Cardiac muscle cell (in vitro differentiated cells and primary cell): ENCODE data around the gene ENOSF1. TPM values are rescaled to one million over a fixed set of nuclear protein-coding genes. Genes with fewer than 3 reads are reported as not detected.

Experiments used
- DNase-seq, 2 donors: peaks; one replicate each; pipeline versions ENCODE4 v3.0.0 to v3.0.0-alpha.2; 2010 to 2017; ENCODE audit warnings: low read depth in 1 of 2, low spot score in 1 of 2
- H3K27ac ChIP-seq: fragments of 200-600 bp; sonication (generic); 2 replicates; pipeline ENCODE4 v1.5.1; 2016
- H3K27me3 ChIP-seq: fragments of 200-600 bp; sonication (generic); 2 replicates; pipeline ENCODE4 v1.6.0; 2016; ENCODE audit warnings: control low read depth
- H3K36me3 ChIP-seq: fragments of 200-600 bp; sonication (generic); 2 replicates; pipeline ENCODE4 v1.5.1; 2016; ENCODE audit warnings: control low read depth
- H3K4me1 ChIP-seq: fragments of 200-600 bp; sonication (generic); 2 replicates; pipeline ENCODE4 v1.8.1; 2017; ENCODE audit warnings: low read depth, mild to moderate bottlenecking, mixed run types
- H3K4me3 ChIP-seq: fragments of 200-600 bp; sonication (generic); 2 replicates; pipeline ENCODE4 v1.5.1; 2016; ENCODE audit warnings: mild to moderate bottlenecking
- H3K9me3 ChIP-seq: fragments of 200-600 bp; sonication (generic); 2 replicates; pipeline ENCODE4 v1.5.1; 2017; ENCODE audit warnings: low read depth, mild to moderate bottlenecking, control low read depth
- polyA plus RNA-seq: library from polyadenylated mRNA; unstranded; fragments of >200 nt; fragmentation: Nextera tagmentation; extraction: Ambion mirVana; gene quantifications from 2 replicates; pipeline ENCODE4 v1.2.1, GENCODE V29; 2016
- total RNA-seq: library from RNA; depleted of rRNA; stranded (reverse); fragments of >200 nt; gene quantifications from 2 replicates; pipeline ENCODE4 v1.2.3, GENCODE V29; 2016
- TF ChIP-seq, protein P1 (sequence below): IDR thresholded peaks from 2 replicates; pipeline ENCODE4 v1.5.1; 2012; ENCODE audit warnings: low read depth, mild to moderate bottlenecking, low read length

The ENOSF1 gene
- total and polyA plus RNA-seq, 2 experiments from 2014 or later = 66.7 to 72.0 TPM

DNA sequence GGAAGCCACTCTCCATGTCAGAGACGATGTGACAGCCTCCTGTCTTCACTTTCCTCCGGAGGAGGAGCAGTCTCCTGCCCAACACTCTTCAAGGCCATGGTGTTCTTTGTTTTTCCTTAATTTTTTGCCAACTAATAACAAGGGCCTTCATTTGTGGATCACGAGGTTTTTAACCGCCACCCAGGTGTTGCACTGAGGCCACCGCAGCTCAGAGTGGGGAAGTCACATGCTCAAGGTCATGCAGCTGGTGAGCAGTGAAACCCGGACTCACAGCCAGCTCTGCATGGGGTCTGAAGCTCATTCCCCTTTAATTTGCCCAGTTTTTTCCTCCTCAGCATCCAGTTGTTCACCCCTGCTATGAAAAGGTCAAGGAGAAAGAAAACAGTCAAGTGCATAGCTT is 19.6 kb downstream of the ENOSF1 start:
- H3K27ac ChIP-seq = peak overlapping the region; percentile 51
- no peaks in the 10 kb centered on the region for H3K4me1 ChIP-seq
- H3K36me3 ChIP-seq = no peaks in the 10 kb centered on the region
- TF ChIP-seq, protein P1, sequence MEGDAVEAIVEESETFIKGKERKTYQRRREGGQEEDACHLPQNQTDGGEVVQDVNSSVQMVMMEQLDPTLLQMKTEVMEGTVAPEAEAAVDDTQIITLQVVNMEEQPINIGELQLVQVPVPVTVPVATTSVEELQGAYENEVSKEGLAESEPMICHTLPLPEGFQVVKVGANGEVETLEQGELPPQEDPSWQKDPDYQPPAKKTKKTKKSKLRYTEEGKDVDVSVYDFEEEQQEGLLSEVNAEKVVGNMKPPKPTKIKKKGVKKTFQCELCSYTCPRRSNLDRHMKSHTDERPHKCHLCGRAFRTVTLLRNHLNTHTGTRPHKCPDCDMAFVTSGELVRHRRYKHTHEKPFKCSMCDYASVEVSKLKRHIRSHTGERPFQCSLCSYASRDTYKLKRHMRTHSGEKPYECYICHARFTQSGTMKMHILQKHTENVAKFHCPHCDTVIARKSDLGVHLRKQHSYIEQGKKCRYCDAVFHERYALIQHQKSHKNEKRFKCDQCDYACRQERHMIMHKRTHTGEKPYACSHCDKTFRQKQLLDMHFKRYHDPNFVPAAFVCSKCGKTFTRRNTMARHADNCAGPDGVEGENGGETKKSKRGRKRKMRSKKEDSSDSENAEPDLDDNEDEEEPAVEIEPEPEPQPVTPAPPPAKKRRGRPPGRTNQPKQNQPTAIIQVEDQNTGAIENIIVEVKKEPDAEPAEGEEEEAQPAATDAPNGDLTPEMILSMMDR = no peak
- DNase-seq = no peak
- H3K9me3 ChIP-seq = no peaks in the 10 kb centered on the region
- H3K27me3 ChIP-seq = no peaks in the 10 kb centered on the region
- H3K4me3 ChIP-seq = no peak overlapping the region

DNA sequence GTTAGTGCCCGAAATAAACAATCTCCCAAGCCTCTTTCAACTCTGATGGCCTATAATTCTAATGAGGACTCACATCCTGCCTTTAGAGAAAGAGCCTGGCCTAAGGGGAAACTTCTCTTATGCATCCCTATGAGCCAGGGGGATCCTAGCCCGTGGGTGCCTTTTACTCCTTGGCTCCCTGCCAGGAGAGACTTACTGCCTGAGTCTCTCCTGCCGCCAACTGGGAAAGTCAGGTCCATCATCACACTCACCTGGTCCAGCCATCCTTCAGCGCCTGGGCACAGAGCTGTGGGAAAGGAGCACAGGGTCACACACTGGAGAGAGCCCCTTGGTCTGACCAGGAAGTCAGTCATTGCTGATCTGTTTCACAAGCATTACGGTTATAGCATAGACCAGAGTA is 24.1 kb downstream of the ENOSF1 start:
- Histone ChIP-seq H3K9me3 (no peaks in the 10 kb centered on the region), H3K36me3 (no peaks in the 10 kb centered on the region), H3K4me1 (peaks cover 11% of the 10 kb centered on the region), H3K27me3 (no peaks in the 10 kb centered on the region), H3K4me3 (no peak overlapping the region), H3K27ac (no peak overlapping the region)
- DNase-seq = no peak
- TF ChIP-seq, protein P1 = no peak

DNA sequence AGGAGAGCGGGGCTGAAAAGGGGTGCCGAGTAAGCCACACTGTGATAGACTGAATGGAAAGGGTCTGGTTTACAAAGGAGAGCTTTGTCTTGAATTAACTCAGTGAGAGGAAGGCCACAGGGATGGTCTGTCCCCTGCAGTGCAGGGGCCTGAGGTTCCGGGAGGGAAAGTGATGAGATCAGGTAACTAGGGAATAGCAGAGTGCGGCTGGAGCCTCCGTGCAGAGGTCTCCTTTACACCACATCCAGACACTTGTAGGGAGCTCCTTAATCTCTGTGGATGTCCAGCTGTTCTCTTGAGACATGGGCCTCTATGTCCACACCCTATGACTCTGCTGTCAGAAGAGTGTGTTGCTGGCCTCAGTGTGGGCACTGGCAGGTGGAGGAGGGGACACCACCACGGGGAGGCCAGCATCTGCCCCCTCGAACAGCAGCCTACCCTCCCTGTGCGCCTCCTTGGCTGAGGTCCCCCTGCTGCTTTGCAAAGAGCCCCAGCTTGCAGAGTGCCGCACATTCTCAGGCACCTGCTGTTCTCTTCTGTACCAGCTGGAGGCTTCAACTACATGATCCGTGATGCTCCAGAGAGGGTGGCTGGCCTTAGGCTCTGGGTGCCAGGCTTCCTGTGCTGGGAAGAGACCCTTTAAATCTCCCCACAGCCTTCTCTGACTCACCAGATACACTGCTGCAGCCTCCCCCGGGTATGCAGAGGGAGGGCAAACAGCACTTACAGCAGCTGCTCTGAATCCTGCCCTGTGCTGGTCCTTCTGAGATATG is 25.9 kb downstream of the ENOSF1 start:
- H3K36me3 ChIP-seq = peaks cover 3% of the 10 kb centered on the region
- DNase-seq = peak in 1 of 2 donors; percentile 41
- no peaks in the 10 kb centered on the region for H3K27me3 ChIP-seq
- H3K27ac ChIP-seq = no peak overlapping the region
- TF ChIP-seq, protein P1 = no peak
- H3K4me1 ChIP-seq = peaks cover 11% of the 10 kb centered on the region
- H3K9me3 ChIP-seq = no peaks in the 10 kb centered on the region
- H3K4me3 ChIP-seq = no peak overlapping the region

DNA sequence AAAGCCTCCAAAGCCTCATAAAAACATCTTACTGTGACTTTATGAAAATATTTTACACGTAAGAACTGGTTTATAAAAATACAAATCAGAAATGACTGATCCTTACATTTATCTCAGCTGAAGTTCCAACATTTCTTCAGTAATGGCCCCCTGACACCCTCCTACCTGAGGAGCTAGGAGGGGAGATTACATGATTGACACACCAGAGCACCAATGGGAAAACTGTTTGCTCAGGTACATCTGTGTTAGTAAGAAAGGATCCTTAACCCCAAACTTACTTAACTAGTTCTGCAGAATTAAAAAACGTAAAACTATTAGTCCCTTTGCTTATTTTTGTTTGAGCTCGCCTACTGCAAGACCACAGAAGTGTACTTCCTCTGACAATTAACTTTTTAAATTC is 27.0 kb downstream of the ENOSF1 start:
- TF ChIP-seq, protein P1 = no peak
- no peaks in the 10 kb centered on the region for H3K27me3 ChIP-seq
- peaks cover 11% of the 10 kb centered on the region for H3K4me1 ChIP-seq
- no peak for DNase-seq
- no peak overlapping the region for H3K4me3 ChIP-seq
- no peak overlapping the region for H3K27ac ChIP-seq
- peaks cover 3% of the 10 kb centered on the region for H3K36me3 ChIP-seq
- no peaks in the 10 kb centered on the region for H3K9me3 ChIP-seq

DNA sequence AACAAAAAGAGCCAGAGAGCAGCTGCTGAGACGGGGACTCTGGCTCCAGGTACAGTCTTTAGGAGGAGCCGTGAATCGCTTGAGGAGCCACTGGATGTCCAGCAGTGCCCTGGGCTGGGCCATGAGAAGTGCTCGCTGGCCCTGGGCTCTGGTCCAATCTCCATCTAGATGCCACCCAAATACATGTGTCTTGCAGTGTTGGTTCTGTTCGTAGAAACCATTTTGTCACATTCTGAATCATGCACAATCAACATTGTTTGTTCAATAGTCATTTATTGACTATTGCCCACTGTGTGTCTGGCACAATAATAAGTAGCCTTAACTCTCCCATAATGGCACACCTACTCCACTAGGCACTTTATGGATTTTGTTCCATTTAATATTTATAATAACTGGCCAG is 28.9 kb downstream of the ENOSF1 start:
- Histone ChIP-seq H3K27me3 (no peaks in the 10 kb centered on the region), H3K36me3 (peaks cover 3% of the 10 kb centered on the region), H3K4me1 (peaks cover 11% of the 10 kb centered on the region), H3K27ac (no peak overlapping the region), H3K9me3 (no peaks in the 10 kb centered on the region), H3K4me3 (no peak overlapping the region)
- TF ChIP-seq, protein P1 = no peak
- DNase-seq = no peak
